Measurements from ENCODE around the gene RNU6-9.

DNA sequence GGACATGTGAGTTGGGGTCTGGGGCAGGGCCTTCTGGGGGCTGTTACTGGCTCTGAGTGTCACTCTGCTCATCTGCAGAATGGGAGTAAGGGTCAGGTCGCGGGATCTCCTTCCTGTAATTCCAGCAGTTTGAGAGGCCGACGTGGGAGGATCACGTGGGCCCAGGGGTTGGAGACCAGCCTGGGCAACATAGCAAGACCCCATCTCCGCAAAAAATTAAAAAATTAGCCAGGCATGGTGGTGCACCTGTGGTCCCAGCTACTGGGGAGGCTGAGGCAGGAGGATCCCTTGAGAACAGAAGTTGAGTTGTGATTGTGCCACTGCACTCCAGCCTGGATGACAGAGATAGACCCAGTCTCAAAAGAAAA, 36.6 kb downstream of the RNU6-9 start:
- TF ChIP-seq CTCF (IDR thresholded peaks at IDR 0.05) (no peak), POLR2A (IDR thresholded peaks at IDR 0.05) (no peak)

All from tibial nerve (tissue), 3 donors.